GM10266 (cell line): Measurements from ENCODE around the gene TAF1B.

Experiments used
- DNase-seq: peaks from one replicate; pipeline ENCODE4 v3.0.0; 2012; ENCODE audit errors: extremely low spot score
- TF ChIP-seq, protein P1 (sequence below): IDR thresholded peaks from 2 replicates; pipeline ENCODE4 v1.5.1; 2012; ENCODE audit warnings: mild to moderate bottlenecking, low read depth; ENCODE audit not compliant: control insufficient read depth, insufficient read depth; ENCODE audit errors: missing control alignments

Gene TAF1B

DNA sequence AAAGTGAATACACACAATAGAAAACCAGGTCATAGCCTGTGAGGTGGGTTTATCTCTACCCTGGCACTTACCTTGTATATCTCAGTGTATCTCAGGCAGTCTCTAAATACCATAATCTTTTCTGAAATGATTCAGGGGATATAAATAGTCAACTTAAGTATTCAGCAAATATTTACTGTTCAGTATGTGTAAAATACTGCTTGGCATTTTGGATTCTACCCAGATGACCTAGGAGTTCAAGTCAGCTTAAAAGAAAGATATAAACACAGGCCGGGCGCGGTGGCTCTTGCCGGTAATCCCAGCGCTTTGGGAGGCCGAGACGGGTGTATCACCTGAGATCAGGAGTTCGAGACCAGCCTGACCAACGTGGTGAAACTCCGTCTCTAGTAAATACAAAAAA, 132.1 kb downstream of the TAF1B start:
- no peak for DNase-seq

GRCh38 chr2:9975805-9976447, 132.7 kb downstream of the TAF1B start:
- no peak for DNase-seq
- TF ChIP-seq, protein P1, sequence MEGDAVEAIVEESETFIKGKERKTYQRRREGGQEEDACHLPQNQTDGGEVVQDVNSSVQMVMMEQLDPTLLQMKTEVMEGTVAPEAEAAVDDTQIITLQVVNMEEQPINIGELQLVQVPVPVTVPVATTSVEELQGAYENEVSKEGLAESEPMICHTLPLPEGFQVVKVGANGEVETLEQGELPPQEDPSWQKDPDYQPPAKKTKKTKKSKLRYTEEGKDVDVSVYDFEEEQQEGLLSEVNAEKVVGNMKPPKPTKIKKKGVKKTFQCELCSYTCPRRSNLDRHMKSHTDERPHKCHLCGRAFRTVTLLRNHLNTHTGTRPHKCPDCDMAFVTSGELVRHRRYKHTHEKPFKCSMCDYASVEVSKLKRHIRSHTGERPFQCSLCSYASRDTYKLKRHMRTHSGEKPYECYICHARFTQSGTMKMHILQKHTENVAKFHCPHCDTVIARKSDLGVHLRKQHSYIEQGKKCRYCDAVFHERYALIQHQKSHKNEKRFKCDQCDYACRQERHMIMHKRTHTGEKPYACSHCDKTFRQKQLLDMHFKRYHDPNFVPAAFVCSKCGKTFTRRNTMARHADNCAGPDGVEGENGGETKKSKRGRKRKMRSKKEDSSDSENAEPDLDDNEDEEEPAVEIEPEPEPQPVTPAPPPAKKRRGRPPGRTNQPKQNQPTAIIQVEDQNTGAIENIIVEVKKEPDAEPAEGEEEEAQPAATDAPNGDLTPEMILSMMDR: no peak

More for the DNA sequence above, 132.1 kb downstream of the TAF1B start:
- TF ChIP-seq, protein P1: no peak

GRCh38 chr2:9979977-9980376, 136.7 kb downstream of the TAF1B start:
- TF ChIP-seq, protein P1: no peak
- DNase-seq: no peak

GRCh38 chr2:9980520-9980919, 137.2 kb downstream of the TAF1B start:
- TF ChIP-seq, protein P1: no peak
- DNase-seq: no peak

DNA sequence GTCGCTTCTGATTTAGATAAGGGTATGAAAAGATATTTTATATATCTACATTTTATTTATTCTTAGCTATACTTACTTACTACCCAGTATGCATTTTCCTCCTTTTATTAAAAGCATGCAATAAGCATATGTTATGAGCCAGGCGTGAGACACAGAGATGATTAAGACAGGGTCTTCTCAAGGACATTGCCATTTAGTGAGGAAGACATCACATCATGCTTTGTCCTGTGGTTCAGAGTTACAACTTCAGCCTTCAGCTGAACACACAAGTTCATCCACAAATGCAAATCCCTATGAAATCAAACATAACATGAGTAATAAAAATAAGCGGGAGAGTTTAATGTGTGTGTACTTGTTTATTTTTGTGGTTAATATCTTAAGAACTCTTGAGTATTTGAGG, 138.4 kb downstream of the TAF1B start:
- TF ChIP-seq, protein P1: no peak
- DNase-seq: no peak

GRCh38 chr2:9982248-9982647, 139.0 kb downstream of the TAF1B start:
- DNase-seq: no peak
- TF ChIP-seq, protein P1: no peak

- no peak for DNase-seq
- TF ChIP-seq, protein P1: no peak
These were observed 139.6 kb downstream of the TAF1B start for GRCh38 chr2:9982891-9983290.
